PC-3 (cell line): ENCODE measurements around the gene PAPOLG. TPM values are rescaled to one million over a fixed set of nuclear protein-coding genes. Genes with fewer than 3 reads are reported as not detected.
"Not testable (repeated sequence)": the region's sequence is repeated elsewhere in the genome, so short reads cannot be mapped to it uniquely, and the experiment has no call there.

ENCODE experiments used
- ATAC-seq: fragments of 200-7000 bp; cut with Tn5 transposase; 2 replicates; pipeline ENCODE4 v1.9.1; 2020; ENCODE audit warnings: mild to moderate bottlenecking, moderate library complexity
- BruUV-seq: library from RNA; stranded (reverse); fragments of 400-500 nt; replicated peaks from 2 replicates; lab custom pipeline; 2021; lab: Mats Ljungman, UMichigan
- CTCF ChIA-PET: fragments of 300-600 bp; sonication (Branson Sonifier 250); formaldehyde crosslinking; loops from one replicate; lab custom pipeline; 2022; ENCODE audit warnings: antibody characterized with exemption; lab: Charles Lee
- POLR2A ChIA-PET: fragments of 300-600 bp; sonication (Branson Sonifier 250); formaldehyde crosslinking; loops from one replicate; lab custom pipeline; 2022; ENCODE audit warnings: antibody characterized with exemption; ENCODE audit not compliant: unreplicated experiment; lab: Charles Lee
- DNase-seq: peaks from one replicate; pipeline ENCODE4 v3.0.0-alpha.2; 2015
- H2AFZ ChIP-seq: fragments of 300-600 bp; sonication (generic); 2 replicates; pipeline ENCODE4 v1.6.0; 2016; ENCODE audit warnings: antibody characterized with exemption, low read length
- H3F3A ChIP-seq: fragments of 300-600 bp; sonication (generic); one replicate; pipeline ENCODE4 v1.6.0; 2017; ENCODE audit warnings: antibody characterized with exemption, low read length, control low read depth, mild to moderate bottlenecking; ENCODE audit not compliant: unreplicated experiment
- H3K27ac ChIP-seq: fragments of 300-600 bp; sonication (generic); 2 replicates; pipeline ENCODE4 v1.5.1; 2016; ENCODE audit warnings: mild to moderate bottlenecking, low read length
- H3K27me3 ChIP-seq: fragments of 300-600 bp; sonication (generic); 2 replicates; pipeline ENCODE4 v1.6.1; 2016; ENCODE audit warnings: low read length, mixed read lengths
- H3K36me3 ChIP-seq: fragments of 300-600 bp; sonication (generic); 2 replicates; pipeline ENCODE4 v1.6.1; 2016; ENCODE audit warnings: low read depth, mixed run types, low read length, mixed read lengths
- H3K4me1 ChIP-seq: fragments of 300-600 bp; sonication (generic); 2 replicates; pipeline ENCODE4 v1.5.1; 2016; ENCODE audit warnings: low read length; ENCODE audit not compliant: insufficient read depth
- H3K4me2 ChIP-seq: fragments of 300-600 bp; sonication (generic); 2 replicates; pipeline ENCODE4 v1.6.0; 2016; ENCODE audit warnings: low read length
- H3K4me3 ChIP-seq: fragments of 300-600 bp; sonication (generic); 2 replicates; pipeline ENCODE4 v1.5.1; 2016; ENCODE audit warnings: mild to moderate bottlenecking, low read length, mixed read lengths
- H3K79me2 ChIP-seq: fragments of 300-600 bp; sonication (generic); 2 replicates; pipeline ENCODE4 v1.6.1; 2017; ENCODE audit warnings: low read length, mixed read lengths
- H3K9ac ChIP-seq: fragments of 300-600 bp; sonication (generic); 2 replicates; pipeline ENCODE4 v1.6.0; 2016; ENCODE audit warnings: mild to moderate bottlenecking, low read length
- H3K9me2 ChIP-seq: fragments of 300-600 bp; sonication (generic); replicated peaks from 2 replicates; pipeline ENCODE4 v1.6.1; 2016; ENCODE audit warnings: mixed run types, low read length, mixed read lengths
- H3K9me3 ChIP-seq: fragments of 300-600 bp; sonication (generic); 2 replicates; pipeline ENCODE4 v1.6.1; 2016; ENCODE audit warnings: low read length, mixed read lengths
- H4K20me1 ChIP-seq: fragments of 300-600 bp; sonication (generic); 2 replicates; pipeline ENCODE4 v1.6.1; 2016; ENCODE audit warnings: low read length, mixed read lengths
- EZH2 ChIP-seq: fragments of 300-600 bp; sonication (generic); IDR thresholded peaks from one replicate; pipeline ENCODE4 v1.6.1; 2017; ENCODE audit warnings: antibody characterized with exemption, mild to moderate bottlenecking, low read length; ENCODE audit not compliant: unreplicated experiment
- EZH2phosphoT487 ChIP-seq: fragments of 300-600 bp; sonication (generic); IDR thresholded peaks from 2 replicates; pipeline ENCODE4 v1.6.1; 2018; ENCODE audit warnings: mild to moderate bottlenecking, antibody characterized with exemption, low read length, borderline replicate concordance
- intact Hi-C: fragments of 100-400 bp; cut with micrococcal nuclease; formaldehyde crosslinking; loops from 2 replicates; pipeline ENCODE4 v1.9.0; 2023
- total RNA-seq: library from RNA; depleted of rRNA; stranded (reverse); fragments of >200 nt; gene quantifications from 2 replicates; pipeline ENCODE4 v1.2.3, GENCODE V29; 2014
- TF ChIP-seq, protein P1 (sequence below): fragments of 300-600 bp; sonication (generic); conservative IDR thresholded peaks from 2 replicates; pipeline ENCODE4 v1.5.1; 2017; ENCODE audit warnings: antibody characterized with exemption, low read depth, mild to moderate bottlenecking, low read length

Gene PAPOLG
- total RNA-seq, 1 experiment from 2014 or later: 7.1 TPM

DNA sequence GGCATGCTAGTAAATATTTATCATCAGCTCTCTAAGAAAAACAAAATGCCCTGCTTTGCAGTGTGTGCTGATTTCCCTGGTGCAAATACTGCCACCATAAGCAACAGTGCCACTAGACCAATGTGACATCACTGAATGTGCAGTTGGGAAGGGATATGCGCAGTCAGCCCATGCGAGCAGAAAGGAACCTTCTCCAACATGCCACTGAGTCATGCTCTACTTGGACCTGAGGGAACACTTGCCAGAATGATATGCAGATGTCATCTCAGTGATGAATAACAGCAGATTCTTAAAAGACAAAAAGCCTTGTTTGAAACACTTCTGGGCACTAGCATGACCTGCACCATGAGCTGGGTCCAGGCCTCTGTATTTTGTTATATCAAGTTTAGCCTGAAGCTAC, 70.0 kb downstream of the PAPOLG start:
- H3K4me2 ChIP-seq: no peak overlapping the region
- ChIA-PET CTCF (no interaction called here), POLR2A (no interaction called here)
- H3K36me3 ChIP-seq: no peaks in the 10 kb centered on the region
- ATAC-seq (no peak), DNase-seq (no peak)
- H3K4me1 ChIP-seq: no peaks in the 10 kb centered on the region
- TF ChIP-seq EZH2phosphoT487 (no peak), EZH2 (no peak)
- TF ChIP-seq, protein P1, sequence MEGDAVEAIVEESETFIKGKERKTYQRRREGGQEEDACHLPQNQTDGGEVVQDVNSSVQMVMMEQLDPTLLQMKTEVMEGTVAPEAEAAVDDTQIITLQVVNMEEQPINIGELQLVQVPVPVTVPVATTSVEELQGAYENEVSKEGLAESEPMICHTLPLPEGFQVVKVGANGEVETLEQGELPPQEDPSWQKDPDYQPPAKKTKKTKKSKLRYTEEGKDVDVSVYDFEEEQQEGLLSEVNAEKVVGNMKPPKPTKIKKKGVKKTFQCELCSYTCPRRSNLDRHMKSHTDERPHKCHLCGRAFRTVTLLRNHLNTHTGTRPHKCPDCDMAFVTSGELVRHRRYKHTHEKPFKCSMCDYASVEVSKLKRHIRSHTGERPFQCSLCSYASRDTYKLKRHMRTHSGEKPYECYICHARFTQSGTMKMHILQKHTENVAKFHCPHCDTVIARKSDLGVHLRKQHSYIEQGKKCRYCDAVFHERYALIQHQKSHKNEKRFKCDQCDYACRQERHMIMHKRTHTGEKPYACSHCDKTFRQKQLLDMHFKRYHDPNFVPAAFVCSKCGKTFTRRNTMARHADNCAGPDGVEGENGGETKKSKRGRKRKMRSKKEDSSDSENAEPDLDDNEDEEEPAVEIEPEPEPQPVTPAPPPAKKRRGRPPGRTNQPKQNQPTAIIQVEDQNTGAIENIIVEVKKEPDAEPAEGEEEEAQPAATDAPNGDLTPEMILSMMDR: no peak
- no peaks in the 10 kb centered on the region for H3F3A ChIP-seq
- H3K9me3 ChIP-seq: no peaks in the 10 kb centered on the region
- H3K27me3 ChIP-seq: no peaks in the 10 kb centered on the region
- intact Hi-C loops: no loop called here
- H3K9ac ChIP-seq: no peak overlapping the region
- H3K79me2 ChIP-seq: no peaks in the 10 kb centered on the region
- no peaks in the 10 kb centered on the region for H3K9me2 ChIP-seq
- no TSS peak for BruUV-seq
- H3K4me3 ChIP-seq: no peak overlapping the region
- H3K27ac ChIP-seq: no peak overlapping the region
- no peak overlapping the region for H2AFZ ChIP-seq
- no peaks in the 10 kb centered on the region for H4K20me1 ChIP-seq

DNA sequence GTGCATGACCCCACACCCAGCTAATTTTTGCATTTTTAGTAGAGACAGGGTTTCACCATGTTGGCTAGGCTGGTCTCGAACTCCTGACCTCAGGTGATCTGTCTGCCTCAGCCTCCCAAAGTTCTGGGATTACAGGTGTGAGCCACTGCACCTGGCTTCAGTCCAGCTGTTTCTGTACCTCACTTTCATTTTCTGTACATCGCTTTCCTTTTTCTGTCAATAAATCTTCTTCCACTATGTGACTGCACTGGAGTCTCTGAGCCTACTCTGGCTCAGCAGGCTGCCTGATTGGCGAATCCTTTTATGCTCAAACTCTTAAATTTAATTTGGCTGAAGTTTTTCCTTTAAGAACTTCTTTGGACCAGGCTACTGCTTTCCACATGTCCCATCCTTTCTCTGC, 70.8 kb downstream of the PAPOLG start:
- DNase-seq, H3K27me3 ChIP-seq, H3K27ac ChIP-seq, H3K79me2 ChIP-seq, H3K4me2 ChIP-seq, H3K4me1 ChIP-seq, H3K9ac ChIP-seq, H3K4me3 ChIP-seq, POLR2A ChIA-PET, BruUV-seq, H2AFZ ChIP-seq, H4K20me1 ChIP-seq, H3K9me3 ChIP-seq, H3K36me3 ChIP-seq, ATAC-seq, H3K9me2 ChIP-seq, H3F3A ChIP-seq, intact Hi-C loops: not testable (repeated sequence)
- CTCF ChIA-PET: interaction anchor here (0.6 kb wide), 1 partner anchor 125 kb away, joined by 9 read pairs; no protein-coding TSS in a partner anchor

DNA sequence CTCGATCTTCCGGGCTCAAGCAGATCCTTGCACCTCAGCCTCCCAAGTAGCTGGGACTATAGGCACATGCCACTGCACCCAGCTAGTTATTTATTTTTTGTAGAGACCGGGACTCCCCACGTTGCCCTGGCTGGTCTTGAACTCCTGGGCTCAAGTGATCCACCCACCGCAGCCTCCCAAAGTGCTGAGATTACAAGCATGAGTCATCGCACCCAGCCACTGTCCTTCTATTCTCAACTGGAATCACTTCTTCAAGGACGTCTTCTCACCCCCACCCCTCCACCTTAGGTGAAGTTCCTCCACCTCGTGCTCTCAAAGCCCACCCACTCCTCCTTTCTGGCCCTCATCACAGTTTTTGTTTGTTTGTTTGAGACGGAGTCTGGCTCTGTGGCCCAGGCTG, 71.3 kb downstream of the PAPOLG start:
- TF ChIP-seq EZH2: no peak
- TF ChIP-seq, protein P1: no peak
- no peak for TF ChIP-seq EZH2phosphoT487
- Histone ChIP-seq H4K20me1 (no peaks in the 10 kb centered on the region), H3K4me1 (no peaks in the 10 kb centered on the region), H2AFZ (no peak overlapping the region), H3F3A (no peaks in the 10 kb centered on the region), H3K4me2 (no peak overlapping the region), H3K36me3 (no peaks in the 10 kb centered on the region), H3K4me3 (no peak overlapping the region), H3K79me2 (no peaks in the 10 kb centered on the region), H3K27me3 (0 out of 2 replicates have a peak, but pooled peaks cover 1% of the 10 kb centered on the region), H3K9me3 (no peaks in the 10 kb centered on the region), H3K9ac (no peak overlapping the region), H3K27ac (no peak overlapping the region), H3K9me2 (no peaks in the 10 kb centered on the region)
- no TSS peak for BruUV-seq
- ChIA-PET POLR2A (no interaction called here), CTCF (no interaction called here)
- DNase-seq (no peak), ATAC-seq (no peak)
- intact Hi-C loops: no loop called here
